ENCODE measurements around the gene CHIT1.
"Not testable (repeated sequence)": the region's sequence is repeated elsewhere in the genome, so short reads cannot be mapped to it uniquely, and the experiment has no call there.

CHIT1 gene

GRCh38 chr1:203251466-203251865, 22.0 kb upstream of the CHIT1 start:
- Histone ChIP-seq H2AK5ac (ENCODE audit: low read length) (no peak overlapping the region), H2BK12ac (ENCODE audit: low read length) (no peak overlapping the region), H3K4ac (ENCODE audit: low read depth, low read length) (no peak overlapping the region), H2BK5ac (ENCODE audit: low read depth, low read length, poor library complexity) (no peak overlapping the region), H3K79me1 (ENCODE audit: low read length) (no peaks in the 10 kb centered on the region), H3K14ac (ENCODE audit: low read length) (no peak overlapping the region), H2AFZ (ENCODE audit: insufficient read depth, low read length, poor library complexity) (no peak overlapping the region), H4K12ac (ENCODE audit: low read depth, low read length) (no peak overlapping the region), H3K23ac (ENCODE audit: low read length) (no peak overlapping the region), H3K9ac (ENCODE audit: low read length) (no peak overlapping the region), H2BK120ac (ENCODE audit: insufficient read depth, low read length, poor library complexity) (no peak overlapping the region), H3K27me3 (ENCODE audit: insufficient read depth, low read length) (no peaks in the 10 kb centered on the region), H3K4me2 (ENCODE audit: low read length) (no peak overlapping the region), H3K18ac (ENCODE audit: low read length) (no peak overlapping the region), H3K79me2 (ENCODE audit: control insufficient read depth, insufficient read depth, low read length, poor library complexity) (no peaks in the 10 kb centered on the region), H3K4me1 (ENCODE audit: control insufficient read depth in 1 of 2, insufficient read depth in 2 of 2, low read length in 2 of 2) (no peaks in the 10 kb centered on the region), H3K36me3 (ENCODE audit: control insufficient read depth in 1 of 2, insufficient read depth in 2 of 2, low read length in 2 of 2) (no peaks in the 10 kb centered on the region), H3K4me3 (ENCODE audit: low read depth, low read length) (no peak overlapping the region), H3K9me3 (ENCODE audit: insufficient read depth, low read depth, low read length) (peaks cover under 1% of the 10 kb centered on the region), H3K27ac (ENCODE audit: low read depth, low read length) (no peak overlapping the region), H4K91ac (ENCODE audit: low read depth, low read length) (no peak overlapping the region), H4K8ac (ENCODE audit: low read depth, low read length) (no peak overlapping the region)
- no CpG with 5 or more reads among the region's 2 CpGs for WGBS (ENCODE audit: extremely low coverage, insufficient coverage, insufficient read length)
- DNase-seq: no peak

GRCh38 chr1:203250911-203251310, 21.4 kb upstream of the CHIT1 start:
- Histone ChIP-seq H4K8ac (ENCODE audit: low read depth, low read length) (no peak overlapping the region), H3K79me2 (ENCODE audit: control insufficient read depth, insufficient read depth, low read length, poor library complexity) (no peaks in the 10 kb centered on the region), H3K23ac (ENCODE audit: low read length) (no peak overlapping the region), H3K4ac (ENCODE audit: low read depth, low read length) (no peak overlapping the region), H3K27ac (ENCODE audit: low read depth, low read length) (no peak overlapping the region), H3K4me1 (ENCODE audit: control insufficient read depth in 1 of 2, insufficient read depth in 2 of 2, low read length in 2 of 2) (no peaks in the 10 kb centered on the region), H3K4me3 (ENCODE audit: low read depth, low read length) (no peak overlapping the region), H3K4me2 (ENCODE audit: low read length) (no peak overlapping the region), H3K36me3 (ENCODE audit: control insufficient read depth in 1 of 2, insufficient read depth in 2 of 2, low read length in 2 of 2) (no peaks in the 10 kb centered on the region), H3K9ac (ENCODE audit: low read length) (no peak overlapping the region), H2AK5ac (ENCODE audit: low read length) (no peak overlapping the region), H2BK120ac (ENCODE audit: insufficient read depth, low read length, poor library complexity) (no peak overlapping the region), H2AFZ (ENCODE audit: insufficient read depth, low read length, poor library complexity) (no peak overlapping the region), H3K79me1 (ENCODE audit: low read length) (no peaks in the 10 kb centered on the region), H3K9me3 (ENCODE audit: insufficient read depth, low read depth, low read length) (no peaks in the 10 kb centered on the region), H2BK12ac (ENCODE audit: low read length) (no peak overlapping the region), H3K14ac (ENCODE audit: low read length) (no peak overlapping the region), H3K27me3 (ENCODE audit: insufficient read depth, low read length) (no peaks in the 10 kb centered on the region), H4K91ac (ENCODE audit: low read depth, low read length) (no peak overlapping the region), H4K12ac (ENCODE audit: low read depth, low read length) (no peak overlapping the region), H3K18ac (ENCODE audit: low read length) (no peak overlapping the region), H2BK5ac (ENCODE audit: low read depth, low read length, poor library complexity) (no peak overlapping the region)
- no peak for DNase-seq
- no CpG with 5 or more reads among the region's 2 CpGs for WGBS (ENCODE audit: extremely low coverage, insufficient coverage, insufficient read length)

GRCh38 chr1:203244776-203245175, 15.3 kb upstream of the CHIT1 start:
- Histone ChIP-seq H3K23ac (ENCODE audit: low read length) (no peak overlapping the region), H4K12ac (ENCODE audit: low read depth, low read length) (no peak overlapping the region), H3K4ac (ENCODE audit: low read depth, low read length) (no peak overlapping the region), H3K79me1 (ENCODE audit: low read length) (no peaks in the 10 kb centered on the region), H3K18ac (ENCODE audit: low read length) (no peak overlapping the region), H3K27ac (ENCODE audit: low read depth, low read length) (no peak overlapping the region), H3K27me3 (ENCODE audit: insufficient read depth, low read length) (no peaks in the 10 kb centered on the region), H2AFZ (ENCODE audit: insufficient read depth, low read length, poor library complexity) (no peak overlapping the region), H3K36me3 (ENCODE audit: control insufficient read depth in 1 of 2, insufficient read depth in 2 of 2, low read length in 2 of 2) (no peaks in the 10 kb centered on the region), H3K14ac (ENCODE audit: low read length) (no peak overlapping the region), H3K79me2 (ENCODE audit: control insufficient read depth, insufficient read depth, low read length, poor library complexity) (no peaks in the 10 kb centered on the region), H2BK5ac (ENCODE audit: low read depth, low read length, poor library complexity) (no peak overlapping the region), H3K9ac (ENCODE audit: low read length) (no peak overlapping the region), H4K8ac (ENCODE audit: low read depth, low read length) (no peak overlapping the region), H3K4me2 (ENCODE audit: low read length) (no peak overlapping the region), H3K9me3 (ENCODE audit: insufficient read depth, low read depth, low read length) (no peaks in the 10 kb centered on the region), H3K4me1 (ENCODE audit: control insufficient read depth in 1 of 2, insufficient read depth in 2 of 2, low read length in 2 of 2) (no peaks in the 10 kb centered on the region), H2BK120ac (ENCODE audit: insufficient read depth, low read length, poor library complexity) (no peak overlapping the region), H3K4me3 (ENCODE audit: low read depth, low read length) (no peak overlapping the region), H2AK5ac (ENCODE audit: low read length) (no peak overlapping the region), H4K91ac (ENCODE audit: low read depth, low read length) (no peak overlapping the region), H2BK12ac (ENCODE audit: low read length) (no peak overlapping the region)
- no CpG with 5 or more reads among the region's 4 CpGs for WGBS (ENCODE audit: extremely low coverage, insufficient coverage, insufficient read length)
- no peak for DNase-seq

GRCh38 chr1:203241708-203242107, 12.2 kb upstream of the CHIT1 start:
- not testable (repeated sequence) for H4K8ac ChIP-seq (ENCODE audit: low read depth, low read length); H4K91ac ChIP-seq (ENCODE audit: low read depth, low read length); H3K9me3 ChIP-seq (ENCODE audit: insufficient read depth, low read depth, low read length); H2AK5ac ChIP-seq (ENCODE audit: low read length); H3K79me1 ChIP-seq (ENCODE audit: low read length); H3K4me1 ChIP-seq (ENCODE audit: control insufficient read depth in 1 of 2, insufficient read depth in 2 of 2, low read length in 2 of 2); H4K12ac ChIP-seq (ENCODE audit: low read depth, low read length); H3K18ac ChIP-seq (ENCODE audit: low read length); H3K9ac ChIP-seq (ENCODE audit: low read length); H2BK12ac ChIP-seq (ENCODE audit: low read length); H3K27ac ChIP-seq (ENCODE audit: low read depth, low read length); H2BK120ac ChIP-seq (ENCODE audit: insufficient read depth, low read length, poor library complexity); H3K14ac ChIP-seq (ENCODE audit: low read length); H3K4ac ChIP-seq (ENCODE audit: low read depth, low read length); H3K79me2 ChIP-seq (ENCODE audit: control insufficient read depth, insufficient read depth, low read length, poor library complexity); H2BK5ac ChIP-seq (ENCODE audit: low read depth, low read length, poor library complexity); H3K27me3 ChIP-seq (ENCODE audit: insufficient read depth, low read length); H3K23ac ChIP-seq (ENCODE audit: low read length); H3K4me2 ChIP-seq (ENCODE audit: low read length); DNase-seq; H2AFZ ChIP-seq (ENCODE audit: insufficient read depth, low read length, poor library complexity); H3K36me3 ChIP-seq (ENCODE audit: control insufficient read depth in 1 of 2, insufficient read depth in 2 of 2, low read length in 2 of 2); H3K4me3 ChIP-seq (ENCODE audit: low read depth, low read length)
- no CpG with 5 or more reads among the region's 5 CpGs for WGBS (ENCODE audit: extremely low coverage, insufficient coverage, insufficient read length)
